ENCODE results near the gene TENT4A.

The TENT4A gene

GRCh38 chr5:6755941-6756340 lies 42.7 kb downstream of the TENT4A start:
- no peak overlapping the region for H3K4me3 ChIP-seq (ENCODE audit: low read length in 2 of 2)
- no peaks in the 10 kb centered on the region for H3K27me3 ChIP-seq (ENCODE audit: control insufficient read depth in 2 of 2, insufficient read depth in 2 of 2, low read length in 2 of 2)
- peaks cover 46 to 47% of the 10 kb centered on the region in 2 donors for H3K36me3 ChIP-seq (ENCODE audit: control insufficient read depth in 2 of 2, insufficient read depth in 2 of 2, low read length in 2 of 2)
- no peaks in the 10 kb centered on the region for H3K9me3 ChIP-seq (ENCODE audit: control insufficient read depth in 2 of 2, low read length in 2 of 2)
- no peaks in the 10 kb centered on the region for H3K4me1 ChIP-seq (ENCODE audit: control insufficient read depth in 2 of 2, insufficient read depth in 2 of 2, low read length in 2 of 2)
- no peak overlapping the region for H3K27ac ChIP-seq (ENCODE audit: low read depth in 2 of 2, low read length in 2 of 2)
- H3K9ac ChIP-seq (ENCODE audit: low read depth in 1 of 2, low read length in 2 of 2): no peak overlapping the region

- Histone ChIP-seq H3K4me1 (ENCODE audit: control insufficient read depth in 2 of 2, insufficient read depth in 2 of 2, low read length in 2 of 2) (no peaks in the 10 kb centered on the region), H3K4me3 (ENCODE audit: low read length in 2 of 2) (no peak overlapping the region), H3K27me3 (ENCODE audit: control insufficient read depth in 2 of 2, insufficient read depth in 2 of 2, low read length in 2 of 2) (no peaks in the 10 kb centered on the region), H3K36me3 (ENCODE audit: control insufficient read depth in 2 of 2, insufficient read depth in 2 of 2, low read length in 2 of 2) (peaks cover 33 to 35% of the 10 kb centered on the region in 2 donors), H3K9ac (ENCODE audit: low read depth in 1 of 2, low read length in 2 of 2) (no peak overlapping the region), H3K27ac (ENCODE audit: low read depth in 2 of 2, low read length in 2 of 2) (no peak overlapping the region), H3K9me3 (ENCODE audit: control insufficient read depth in 2 of 2, low read length in 2 of 2) (no peaks in the 10 kb centered on the region)
Observed at GRCh38 chr5:6757414-6757969, 44.3 kb downstream of the TENT4A start.

- H3K9ac ChIP-seq (ENCODE audit: low read depth in 1 of 2, low read length in 2 of 2): no peak overlapping the region
- H3K4me3 ChIP-seq (ENCODE audit: low read length in 2 of 2): no peak overlapping the region
- no peaks in the 10 kb centered on the region for H3K4me1 ChIP-seq (ENCODE audit: control insufficient read depth in 2 of 2, insufficient read depth in 2 of 2, low read length in 2 of 2)
- H3K9me3 ChIP-seq (ENCODE audit: control insufficient read depth in 2 of 2, low read length in 2 of 2): no peaks in the 10 kb centered on the region
- H3K36me3 ChIP-seq (ENCODE audit: control insufficient read depth in 2 of 2, insufficient read depth in 2 of 2, low read length in 2 of 2): peaks cover 26 to 29% of the 10 kb centered on the region in 2 donors
- no peaks in the 10 kb centered on the region for H3K27me3 ChIP-seq (ENCODE audit: control insufficient read depth in 2 of 2, insufficient read depth in 2 of 2, low read length in 2 of 2)
- H3K27ac ChIP-seq (ENCODE audit: low read depth in 2 of 2, low read length in 2 of 2): no peak overlapping the region
Observed at GRCh38 chr5:6758236-6758635, 45.0 kb downstream of the TENT4A start.

GRCh38 chr5:6758706-6759105 lies 45.5 kb downstream of the TENT4A start:
- Histone ChIP-seq H3K36me3 (ENCODE audit: control insufficient read depth in 2 of 2, insufficient read depth in 2 of 2, low read length in 2 of 2) (peaks cover 21 to 24% of the 10 kb centered on the region in 2 donors), H3K9ac (ENCODE audit: low read depth in 1 of 2, low read length in 2 of 2) (no peak overlapping the region), H3K27me3 (ENCODE audit: control insufficient read depth in 2 of 2, insufficient read depth in 2 of 2, low read length in 2 of 2) (no peaks in the 10 kb centered on the region), H3K27ac (ENCODE audit: low read depth in 2 of 2, low read length in 2 of 2) (no peak overlapping the region), H3K4me1 (ENCODE audit: control insufficient read depth in 2 of 2, insufficient read depth in 2 of 2, low read length in 2 of 2) (no peaks in the 10 kb centered on the region), H3K4me3 (ENCODE audit: low read length in 2 of 2) (no peak overlapping the region), H3K9me3 (ENCODE audit: control insufficient read depth in 2 of 2, low read length in 2 of 2) (no peaks in the 10 kb centered on the region)

GRCh38 chr5:6759401-6759800 lies 46.2 kb downstream of the TENT4A start:
- Histone ChIP-seq H3K9ac (ENCODE audit: low read depth in 1 of 2, low read length in 2 of 2) (no peak overlapping the region), H3K4me1 (ENCODE audit: control insufficient read depth in 2 of 2, insufficient read depth in 2 of 2, low read length in 2 of 2) (no peaks in the 10 kb centered on the region), H3K9me3 (ENCODE audit: control insufficient read depth in 2 of 2, low read length in 2 of 2) (no peaks in the 10 kb centered on the region), H3K36me3 (ENCODE audit: control insufficient read depth in 2 of 2, insufficient read depth in 2 of 2, low read length in 2 of 2) (peaks cover 16 to 19% of the 10 kb centered on the region in 2 donors), H3K4me3 (ENCODE audit: low read length in 2 of 2) (no peak overlapping the region), H3K27ac (ENCODE audit: low read depth in 2 of 2, low read length in 2 of 2) (no peak overlapping the region), H3K27me3 (ENCODE audit: control insufficient read depth in 2 of 2, insufficient read depth in 2 of 2, low read length in 2 of 2) (no peaks in the 10 kb centered on the region)

- Histone ChIP-seq H3K9me3 (ENCODE audit: control insufficient read depth in 2 of 2, low read length in 2 of 2) (no peaks in the 10 kb centered on the region), H3K27ac (ENCODE audit: low read depth in 2 of 2, low read length in 2 of 2) (no peak overlapping the region), H3K9ac (ENCODE audit: low read depth in 1 of 2, low read length in 2 of 2) (no peak overlapping the region), H3K4me1 (ENCODE audit: control insufficient read depth in 2 of 2, insufficient read depth in 2 of 2, low read length in 2 of 2) (no peaks in the 10 kb centered on the region), H3K27me3 (ENCODE audit: control insufficient read depth in 2 of 2, insufficient read depth in 2 of 2, low read length in 2 of 2) (no peaks in the 10 kb centered on the region), H3K4me3 (ENCODE audit: low read length in 2 of 2) (no peak overlapping the region), H3K36me3 (ENCODE audit: control insufficient read depth in 2 of 2, insufficient read depth in 2 of 2, low read length in 2 of 2) (peaks cover 10 to 13% of the 10 kb centered on the region in 2 donors)
Observed at GRCh38 chr5:6759983-6760382, 46.8 kb downstream of the TENT4A start.

- H3K4me3 ChIP-seq (ENCODE audit: low read length in 2 of 2): no peak overlapping the region
Observed at GRCh38 chr5:6760686-6761085, 47.5 kb downstream of the TENT4A start.

GRCh38 chr5:6761333-6761732 lies 48.1 kb downstream of the TENT4A start:
- no peak overlapping the region for H3K4me3 ChIP-seq (ENCODE audit: low read length in 2 of 2)
- H3K27ac ChIP-seq (ENCODE audit: low read depth in 2 of 2, low read length in 2 of 2): no peak overlapping the region
- H3K9ac ChIP-seq (ENCODE audit: low read depth in 1 of 2, low read length in 2 of 2): no peak overlapping the region
- peaks cover 1 to 5% of the 10 kb centered on the region in 2 donors for H3K36me3 ChIP-seq (ENCODE audit: control insufficient read depth in 2 of 2, insufficient read depth in 2 of 2, low read length in 2 of 2)
- no peaks in the 10 kb centered on the region for H3K9me3 ChIP-seq (ENCODE audit: control insufficient read depth in 2 of 2, low read length in 2 of 2)
- H3K27me3 ChIP-seq (ENCODE audit: control insufficient read depth in 2 of 2, insufficient read depth in 2 of 2, low read length in 2 of 2): no peaks in the 10 kb centered on the region
- peaks cover 4 to 5% of the 10 kb centered on the region in 2 donors for H3K4me1 ChIP-seq (ENCODE audit: control insufficient read depth in 2 of 2, insufficient read depth in 2 of 2, low read length in 2 of 2)

More at GRCh38 chr5:6760686-6761085, 47.5 kb downstream of the TENT4A start:
- no peak overlapping the region for H3K27ac ChIP-seq (ENCODE audit: low read depth in 2 of 2, low read length in 2 of 2)
- no peaks in the 10 kb centered on the region for H3K4me1 ChIP-seq (ENCODE audit: control insufficient read depth in 2 of 2, insufficient read depth in 2 of 2, low read length in 2 of 2)
- H3K9ac ChIP-seq (ENCODE audit: low read depth in 1 of 2, low read length in 2 of 2): no peak overlapping the region
- H3K9me3 ChIP-seq (ENCODE audit: control insufficient read depth in 2 of 2, low read length in 2 of 2): no peaks in the 10 kb centered on the region
- H3K36me3 ChIP-seq (ENCODE audit: control insufficient read depth in 2 of 2, insufficient read depth in 2 of 2, low read length in 2 of 2): peaks cover 8 to 11% of the 10 kb centered on the region in 2 donors
- H3K27me3 ChIP-seq (ENCODE audit: control insufficient read depth in 2 of 2, insufficient read depth in 2 of 2, low read length in 2 of 2): no peaks in the 10 kb centered on the region

- Histone ChIP-seq H3K4me1 (ENCODE audit: control insufficient read depth in 2 of 2, insufficient read depth in 2 of 2, low read length in 2 of 2) (peaks cover 8 to 11% of the 10 kb centered on the region in 2 donors), H3K9ac (ENCODE audit: low read depth in 1 of 2, low read length in 2 of 2) (no peak overlapping the region), H3K36me3 (ENCODE audit: control insufficient read depth in 2 of 2, insufficient read depth in 2 of 2, low read length in 2 of 2) (no peaks in the 10 kb centered on the region), H3K27me3 (ENCODE audit: control insufficient read depth in 2 of 2, insufficient read depth in 2 of 2, low read length in 2 of 2) (no peaks in the 10 kb centered on the region), H3K4me3 (ENCODE audit: low read length in 2 of 2) (no peak overlapping the region), H3K9me3 (ENCODE audit: control insufficient read depth in 2 of 2, low read length in 2 of 2) (no peaks in the 10 kb centered on the region), H3K27ac (ENCODE audit: low read depth in 2 of 2, low read length in 2 of 2) (no peak overlapping the region)
Observed at GRCh38 chr5:6762116-6762515, 48.9 kb downstream of the TENT4A start.

GRCh38 chr5:6762697-6763096 lies 49.5 kb downstream of the TENT4A start:
- H3K27ac ChIP-seq (ENCODE audit: low read depth in 2 of 2, low read length in 2 of 2): no peak overlapping the region
- H3K4me3 ChIP-seq (ENCODE audit: low read length in 2 of 2): no peak overlapping the region
- no peaks in the 10 kb centered on the region for H3K27me3 ChIP-seq (ENCODE audit: control insufficient read depth in 2 of 2, insufficient read depth in 2 of 2, low read length in 2 of 2)
- no peaks in the 10 kb centered on the region for H3K36me3 ChIP-seq (ENCODE audit: control insufficient read depth in 2 of 2, insufficient read depth in 2 of 2, low read length in 2 of 2)
- no peaks in the 10 kb centered on the region for H3K9me3 ChIP-seq (ENCODE audit: control insufficient read depth in 2 of 2, low read length in 2 of 2)
- peaks cover 8 to 11% of the 10 kb centered on the region in 2 donors for H3K4me1 ChIP-seq (ENCODE audit: control insufficient read depth in 2 of 2, insufficient read depth in 2 of 2, low read length in 2 of 2)
- no peak overlapping the region for H3K9ac ChIP-seq (ENCODE audit: low read depth in 1 of 2, low read length in 2 of 2)

- H3K4me3 ChIP-seq (ENCODE audit: low read length in 2 of 2): no peak overlapping the region
- no peaks in the 10 kb centered on the region for H3K9me3 ChIP-seq (ENCODE audit: control insufficient read depth in 2 of 2, low read length in 2 of 2)
- no peak overlapping the region for H3K27ac ChIP-seq (ENCODE audit: low read depth in 2 of 2, low read length in 2 of 2)
- H3K4me1 ChIP-seq (ENCODE audit: control insufficient read depth in 2 of 2, insufficient read depth in 2 of 2, low read length in 2 of 2): peaks cover 8 to 11% of the 10 kb centered on the region in 2 donors
- no peak overlapping the region for H3K9ac ChIP-seq (ENCODE audit: low read depth in 1 of 2, low read length in 2 of 2)
- H3K27me3 ChIP-seq (ENCODE audit: control insufficient read depth in 2 of 2, insufficient read depth in 2 of 2, low read length in 2 of 2): no peaks in the 10 kb centered on the region
- no peaks in the 10 kb centered on the region for H3K36me3 ChIP-seq (ENCODE audit: control insufficient read depth in 2 of 2, insufficient read depth in 2 of 2, low read length in 2 of 2)
Observed at GRCh38 chr5:6763191-6763590, 50.0 kb downstream of the TENT4A start.

All from mucosa of rectum (tissue), 2 donors.